Subcutaneous adipose tissue (tissue), 4 donors: ENCODE measurements around the gene MRPL9. TPM values are rescaled to one million over a fixed set of nuclear protein-coding genes. Genes with fewer than 3 reads are reported as not detected.

Source experiments
- total RNA-seq, 4 donors: library from RNA; depleted of rRNA; stranded (reverse); fragments of >200 nt; gene quantifications; one replicate each; pipeline ENCODE4 v1.1.0, GENCODE V29; 2016
- TF ChIP-seq, protein P1 (sequence below): fragments of 450-650 bp; IDR thresholded peaks from one replicate; pipeline ENCODE4 v1.5.1; 2016; ENCODE audit warnings: low read depth, mild to moderate bottlenecking, control low read depth, antibody characterized with exemption, moderate library complexity

MRPL9 gene
- total RNA-seq, 4 donors from 2014 or later = 52.7 to 75.7 (median 57.8) TPM

DNA sequence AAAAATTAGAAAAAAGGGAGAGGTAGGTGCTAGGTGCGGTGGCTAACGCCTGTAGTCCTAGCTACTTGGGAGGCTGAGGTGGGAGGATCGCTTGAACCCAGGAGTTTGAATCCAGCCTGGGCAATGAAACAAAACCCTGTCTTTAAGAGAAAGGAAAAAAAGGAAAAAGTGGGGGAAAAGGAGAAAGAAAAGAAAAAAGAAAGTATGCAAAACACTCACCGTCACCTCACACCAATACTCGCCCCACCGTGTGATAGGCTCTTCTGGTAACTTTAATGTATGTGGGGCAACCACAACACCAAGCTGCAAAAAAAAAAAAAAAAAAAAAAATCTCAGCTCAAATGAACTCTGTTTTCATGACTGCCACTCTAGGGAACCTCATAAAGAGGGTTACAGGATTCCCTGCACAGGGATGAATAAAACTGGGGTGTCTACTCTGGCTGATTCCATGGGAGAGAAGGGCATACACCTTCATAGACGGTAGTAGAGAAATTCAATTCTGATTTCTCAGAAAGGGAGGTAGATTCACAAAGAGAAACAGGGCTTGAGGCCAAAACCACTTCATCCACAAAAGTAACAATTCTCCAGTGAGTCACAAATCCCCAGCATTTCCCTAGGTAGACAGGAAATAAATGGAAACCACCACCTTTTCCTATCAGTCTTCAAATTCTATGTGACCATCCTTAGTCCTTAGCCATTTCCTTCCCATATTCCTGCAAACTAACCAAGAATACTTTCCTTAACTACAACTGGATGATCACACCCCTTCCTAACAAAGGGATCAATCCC is 2.5 kb downstream of the MRPL9 start:
- TF ChIP-seq, protein P1, sequence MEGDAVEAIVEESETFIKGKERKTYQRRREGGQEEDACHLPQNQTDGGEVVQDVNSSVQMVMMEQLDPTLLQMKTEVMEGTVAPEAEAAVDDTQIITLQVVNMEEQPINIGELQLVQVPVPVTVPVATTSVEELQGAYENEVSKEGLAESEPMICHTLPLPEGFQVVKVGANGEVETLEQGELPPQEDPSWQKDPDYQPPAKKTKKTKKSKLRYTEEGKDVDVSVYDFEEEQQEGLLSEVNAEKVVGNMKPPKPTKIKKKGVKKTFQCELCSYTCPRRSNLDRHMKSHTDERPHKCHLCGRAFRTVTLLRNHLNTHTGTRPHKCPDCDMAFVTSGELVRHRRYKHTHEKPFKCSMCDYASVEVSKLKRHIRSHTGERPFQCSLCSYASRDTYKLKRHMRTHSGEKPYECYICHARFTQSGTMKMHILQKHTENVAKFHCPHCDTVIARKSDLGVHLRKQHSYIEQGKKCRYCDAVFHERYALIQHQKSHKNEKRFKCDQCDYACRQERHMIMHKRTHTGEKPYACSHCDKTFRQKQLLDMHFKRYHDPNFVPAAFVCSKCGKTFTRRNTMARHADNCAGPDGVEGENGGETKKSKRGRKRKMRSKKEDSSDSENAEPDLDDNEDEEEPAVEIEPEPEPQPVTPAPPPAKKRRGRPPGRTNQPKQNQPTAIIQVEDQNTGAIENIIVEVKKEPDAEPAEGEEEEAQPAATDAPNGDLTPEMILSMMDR = no peak

DNA sequence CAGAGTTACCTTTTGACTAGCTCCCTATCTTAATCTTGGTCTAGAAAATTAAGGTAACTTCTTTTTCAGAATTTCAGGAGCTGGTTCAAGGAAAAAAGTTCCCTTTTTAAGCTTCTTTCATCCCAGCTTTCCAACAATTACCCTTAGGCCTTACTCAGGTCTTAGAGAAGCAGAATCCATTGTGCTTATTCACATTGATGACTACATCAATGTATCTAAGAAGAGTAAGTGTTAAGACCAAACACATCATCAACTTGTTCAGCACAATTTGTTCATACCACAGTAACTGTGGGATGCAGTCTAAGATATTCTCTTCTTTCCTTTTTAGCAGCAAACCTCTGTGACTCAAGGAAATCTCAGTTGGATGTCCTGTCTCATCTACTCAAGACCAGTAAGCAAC is 4.1 kb downstream of the MRPL9 start:
- TF ChIP-seq, protein P1 = no peak

GRCh38 chr1:151756291-151756690 is 7.0 kb downstream of the MRPL9 start:
- TF ChIP-seq, protein P1 = no peak

DNA sequence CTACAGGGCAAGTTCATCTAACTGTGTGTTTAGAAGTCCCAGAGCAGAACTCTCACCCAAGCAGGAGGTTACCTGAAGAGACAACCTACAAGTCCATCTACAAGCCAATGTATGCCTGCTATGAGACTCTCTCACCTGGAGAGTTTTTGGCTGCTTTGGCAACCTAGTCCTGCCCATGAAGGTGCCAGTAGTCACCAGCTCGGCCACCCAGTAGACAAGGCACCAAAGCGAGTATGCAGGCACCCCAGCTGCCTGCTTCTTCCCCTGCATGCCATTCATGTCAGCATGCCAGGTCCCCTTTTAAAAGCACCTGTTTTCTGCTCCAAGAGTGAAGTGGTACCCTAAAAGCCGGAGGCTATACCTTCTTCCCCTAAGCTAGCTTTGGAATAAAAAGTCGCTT is 21.8 kb downstream of the MRPL9 start:
- TF ChIP-seq, protein P1 = no peak

- TF ChIP-seq, protein P1 = no peak
Measured at GRCh38 chr1:151739590-151740355, 23.5 kb downstream of the MRPL9 start.

DNA sequence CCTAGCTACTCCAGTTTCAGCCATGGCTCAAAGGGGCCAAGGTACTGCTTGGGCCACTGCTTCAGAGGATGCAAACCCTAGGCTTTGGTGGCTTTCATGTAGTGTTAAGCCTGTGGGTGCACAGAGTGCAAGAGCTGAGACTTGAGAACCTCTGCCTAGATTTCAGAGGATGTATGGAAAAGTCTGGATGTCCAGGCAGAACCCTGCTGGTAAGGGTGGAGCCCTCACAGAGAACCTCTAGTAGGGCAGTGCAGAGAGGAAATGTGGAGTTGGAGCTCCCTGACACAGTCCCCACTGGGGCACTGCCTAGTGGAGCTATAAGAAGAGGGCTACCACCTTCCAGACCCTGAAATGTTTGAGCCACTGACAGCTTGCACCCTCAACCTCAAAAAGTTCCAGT is 25.8 kb downstream of the MRPL9 start:
- TF ChIP-seq, protein P1 = no peak

DNA sequence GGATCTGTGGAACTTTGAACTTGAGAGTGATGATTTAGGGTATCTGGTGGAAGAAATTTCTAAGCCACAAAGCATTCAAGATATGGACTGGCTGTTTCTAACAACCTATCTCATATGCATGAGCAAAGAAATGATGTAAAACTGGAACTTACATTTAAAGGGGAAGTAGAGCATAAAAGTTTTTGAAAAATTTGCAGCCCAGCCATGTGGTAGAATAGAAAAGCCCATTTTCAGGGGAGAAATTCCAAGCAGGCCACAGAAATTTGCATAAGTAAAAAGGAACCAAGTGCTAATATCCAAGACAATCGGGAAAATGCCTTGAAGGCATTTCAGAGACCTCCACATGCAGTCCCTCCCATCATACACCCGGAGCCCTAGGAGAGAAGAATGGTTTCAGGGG is 26.3 kb downstream of the MRPL9 start:
- TF ChIP-seq, protein P1 = no peak
